Upper lobe of left lung (tissue), 6 donors: ENCODE data around the gene NCOR2. TPM values are rescaled to one million over a fixed set of nuclear protein-coding genes. Genes with fewer than 3 reads are reported as not detected.
A peak's percentile ranks its signal among the peaks of the same experiment; 100 is the strongest.

ENCODE experiments used
- ATAC-seq, 2 donors: fragments of 200-7000 bp; cut with Tn5 transposase; one replicate each; pipeline ENCODE4 v1.9.1; 2022; ENCODE audit warnings: mild to moderate bottlenecking in 2 of 2, moderate library complexity in 2 of 2; ENCODE audit not compliant: low FRiP score in 2 of 2
- DNase-seq, 2 donors: peaks; one replicate each; pipeline ENCODE4 v3.0.0-alpha.2; 2019 to 2020
- H3K27ac ChIP-seq, 4 donors: fragments of 200-600 bp; sonication (generic); one replicate each; pipeline ENCODE4 v1.5.1; 2016 to 2019
- H3K27me3 ChIP-seq, 4 donors: fragments of 200-600 bp; sonication (generic); one replicate each; pipeline ENCODE4 v1.5.1; 2017 to 2019
- H3K36me3 ChIP-seq, 4 donors: fragments of 200-600 bp; sonication (generic); one replicate each; pipeline ENCODE4 v1.5.1; 2016 to 2019
- H3K4me1 ChIP-seq, 4 donors: fragments of 200-600 bp; sonication (generic); one replicate each; pipeline ENCODE4 v1.5.1; 2018 to 2019
- H3K4me3 ChIP-seq, 4 donors: fragments of 200-600 bp; sonication (generic); one replicate each; pipeline ENCODE4 v1.5.1; 2017 to 2019; ENCODE audit warnings: mild to moderate bottlenecking in 2 of 4, moderate library complexity in 1 of 4
- H3K9me3 ChIP-seq, 4 donors: fragments of 200-600 bp; sonication (generic); one replicate each; pipeline ENCODE4 v1.5.1; 2018 to 2019
- CTCF ChIP-seq, 6 experiments: fragments of 450-650 bp in 4 of 6; fragments of 200-600 bp in 2 of 6; sonication (generic) in 2 of 6; IDR thresholded peaks; one replicate each; pipeline ENCODE4 v1.5.1; 2016 to 2019; ENCODE audit warnings: antibody characterized with exemption in 6 of 6
- EP300 ChIP-seq, 4 donors: sonication (generic); formaldehyde crosslinking; IDR thresholded peaks; one replicate each; pipeline ENCODE4 v1.5.1; 2017; ENCODE audit warnings: antibody characterized with exemption in 4 of 4, control low read depth in 2 of 4
- POLR2A ChIP-seq, 4 donors: fragments of 450-650 bp; IDR thresholded peaks; one replicate each; pipeline ENCODE4 v1.5.1; 2016 to 2017; ENCODE audit warnings: antibody characterized with exemption in 4 of 4, mild to moderate bottlenecking in 2 of 4
- POLR2AphosphoS5 ChIP-seq, 2 donors: sonication (generic); formaldehyde crosslinking; IDR thresholded peaks; one replicate each; pipeline ENCODE4 v1.5.1; 2017; ENCODE audit warnings: antibody characterized with exemption in 2 of 2
- WGBS, 2 donors: methylation state at CpG; one replicate each; pipeline ENCODE4 v1.1.5; 2017 to 2018; 5-methylcytosine and 5-hydroxymethylcytosine counted together
- total RNA-seq, 6 donors: library from RNA; depleted of rRNA in 4 of 6; stranded (reverse); fragments of >200 nt in 4 of 6; gene quantifications; one replicate each; pipeline versions ENCODE4 v1.1.0 to v1.2.1, GENCODE V29; 2016 to 2021
- donor health status: DM: no; HTN: no; CAD: no; lungs with moderate emphysema.
- donor health status: DM: no; HTN: yes; CAD: no; lungs with severe emphysema.

The NCOR2 gene
- total RNA-seq, 6 donors from 2014 or later, result 188 to 603 (median 373) TPM

GRCh38 chr12:124562018-124562795 is 5.2 kb downstream of the NCOR2 start:
- Histone ChIP-seq H3K27me3 (no peaks in the 10 kb centered on the region), H3K4me1 (peaks cover 56 to 68% (median 59%) of the 10 kb centered on the region in 4 donors), H3K27ac (no peak overlapping the region), H3K9me3 (no peaks in the 10 kb centered on the region), H3K36me3 (peaks cover 0 to 3% (median 0%) of the 10 kb centered on the region in 4 donors), H3K4me3 (no peak overlapping the region)
- DNase-seq (no peak), ATAC-seq (no peak)
- WGBS, 2 donors, result 73 to 75% methylated on average over 15 to 18 of the region's 18 CpGs
- TF ChIP-seq EP300 (IDR thresholded peaks at IDR 0.05) (no peak), POLR2AphosphoS5 (IDR thresholded peaks at IDR 0.05) (no peak), POLR2A (IDR thresholded peaks at IDR 0.05) (no peak), CTCF (IDR thresholded peaks at IDR 0.05) (no peak)

GRCh38 chr12:124561231-124561630 is 6.2 kb downstream of the NCOR2 start:
- DNase-seq (no peak), ATAC-seq (no peak)
- 48 to 51% methylated on average over 10 of the region's 10 CpGs for WGBS, 2 donors
- Histone ChIP-seq H3K27ac (peak overlapping the region in 1 of 4 donors; percentile 5), H3K36me3 (peaks cover 0 to 3% (median 0%) of the 10 kb centered on the region in 4 donors), H3K9me3 (no peaks in the 10 kb centered on the region), H3K4me3 (no peak overlapping the region), H3K4me1 (peaks cover 65 to 75% (median 69%) of the 10 kb centered on the region in 4 donors), H3K27me3 (no peaks in the 10 kb centered on the region)
- no peak for TF ChIP-seq EP300 (IDR thresholded peaks at IDR 0.05)
- TF ChIP-seq CTCF (IDR thresholded peaks at IDR 0.05), result no peak
- TF ChIP-seq POLR2A (IDR thresholded peaks at IDR 0.05), result no peak
- no peak for TF ChIP-seq POLR2AphosphoS5 (IDR thresholded peaks at IDR 0.05)

- no peaks in the 10 kb centered on the region for H3K27me3 ChIP-seq
- DNase-seq (no peak), ATAC-seq (no peak)
- no peaks in the 10 kb centered on the region for H3K9me3 ChIP-seq
- no peak for TF ChIP-seq CTCF (IDR thresholded peaks at IDR 0.05)
- no peak for TF ChIP-seq POLR2A (IDR thresholded peaks at IDR 0.05)
- no peak for TF ChIP-seq EP300 (IDR thresholded peaks at IDR 0.05)
- TF ChIP-seq POLR2AphosphoS5 (IDR thresholded peaks at IDR 0.05), result no peak
- peaks cover 67 to 77% (median 70%) of the 10 kb centered on the region in 4 donors for H3K4me1 ChIP-seq
- no peak overlapping the region for H3K4me3 ChIP-seq
- H3K27ac ChIP-seq, result no peak overlapping the region
- 75 to 84% methylated on average over 21 of the region's 21 CpGs for WGBS, 2 donors
- H3K36me3 ChIP-seq, result peaks cover 0 to 3% (median 0%) of the 10 kb centered on the region in 4 donors
These were observed 7.1 kb downstream of the NCOR2 start for GRCh38 chr12:124560146-124560890.

- H3K4me3 ChIP-seq, result no peak overlapping the region
- ATAC-seq (no peak), DNase-seq (no peak)
- H3K36me3 ChIP-seq, result peaks cover 0 to 3% (median 0%) of the 10 kb centered on the region in 4 donors
- no peaks in the 10 kb centered on the region for H3K27me3 ChIP-seq
- WGBS, 2 donors, result 87 to 92% methylated on average over 12 of the region's 12 CpGs
- peaks cover 67 to 77% (median 71%) of the 10 kb centered on the region in 4 donors for H3K4me1 ChIP-seq
- H3K9me3 ChIP-seq, result no peaks in the 10 kb centered on the region
- no peak overlapping the region for H3K27ac ChIP-seq
- TF ChIP-seq CTCF (IDR thresholded peaks at IDR 0.05) (no peak), EP300 (IDR thresholded peaks at IDR 0.05) (no peak), POLR2A (IDR thresholded peaks at IDR 0.05) (no peak), POLR2AphosphoS5 (IDR thresholded peaks at IDR 0.05) (no peak)
These were observed 8.0 kb downstream of the NCOR2 start for GRCh38 chr12:124559182-124560017.
